ENCODE data around the gene SLC22A23.
"Not testable (repeated sequence)": the region's sequence is repeated elsewhere in the genome, so short reads cannot be mapped to it uniquely, and the experiment has no call there.

The SLC22A23 gene

GRCh38 chr6:3403238-3404173 lies 53.3 kb downstream of the SLC22A23 start:
- no peak for DNase-seq

- DNase-seq: no peak
These were observed 54.3 kb downstream of the SLC22A23 start for GRCh38 chr6:3402310-3403237.

DNA sequence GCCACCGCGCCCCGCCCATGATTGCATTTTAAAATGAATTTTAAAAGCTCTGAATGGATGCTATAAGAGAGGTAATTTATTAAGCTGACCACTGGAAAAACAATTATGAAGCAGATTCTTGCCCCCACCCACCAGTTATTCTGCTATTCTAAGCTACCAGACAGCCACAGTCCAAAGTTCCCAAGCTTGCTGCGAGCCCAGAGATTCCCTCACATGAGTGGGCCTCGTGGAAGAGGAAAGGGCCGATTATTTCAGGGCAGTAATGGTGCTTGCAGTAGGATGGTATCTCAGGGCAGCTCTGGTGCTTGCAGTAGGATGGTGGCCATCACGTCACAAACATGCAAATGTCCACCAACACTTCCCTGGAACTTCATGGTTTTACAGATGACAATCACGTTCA lies 56.7 kb downstream of the SLC22A23 start:
- DNase-seq: no peak

- no peak for DNase-seq
These were observed 57.8 kb downstream of the SLC22A23 start for GRCh38 chr6:3398755-3399696.

DNA sequence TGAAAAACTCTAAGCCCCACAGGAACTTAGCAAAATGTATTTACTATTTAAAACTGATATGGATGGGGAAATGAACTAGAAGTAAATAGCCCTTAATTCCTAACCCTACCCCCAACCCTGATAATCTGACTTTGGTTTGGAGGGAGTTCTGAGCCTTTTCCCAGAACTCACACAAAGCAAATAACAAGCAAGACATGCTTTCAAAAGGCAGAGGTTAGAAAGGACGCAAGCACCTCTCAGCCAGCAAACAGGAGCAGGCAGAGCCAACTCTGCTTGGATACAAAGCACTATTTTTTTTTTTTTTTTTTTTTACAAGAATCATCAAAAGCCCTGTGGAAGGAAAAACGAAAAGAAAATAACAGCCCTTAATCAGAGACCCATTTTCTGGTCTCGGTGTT lies 58.7 kb downstream of the SLC22A23 start:
- DNase-seq: no peak

DNA sequence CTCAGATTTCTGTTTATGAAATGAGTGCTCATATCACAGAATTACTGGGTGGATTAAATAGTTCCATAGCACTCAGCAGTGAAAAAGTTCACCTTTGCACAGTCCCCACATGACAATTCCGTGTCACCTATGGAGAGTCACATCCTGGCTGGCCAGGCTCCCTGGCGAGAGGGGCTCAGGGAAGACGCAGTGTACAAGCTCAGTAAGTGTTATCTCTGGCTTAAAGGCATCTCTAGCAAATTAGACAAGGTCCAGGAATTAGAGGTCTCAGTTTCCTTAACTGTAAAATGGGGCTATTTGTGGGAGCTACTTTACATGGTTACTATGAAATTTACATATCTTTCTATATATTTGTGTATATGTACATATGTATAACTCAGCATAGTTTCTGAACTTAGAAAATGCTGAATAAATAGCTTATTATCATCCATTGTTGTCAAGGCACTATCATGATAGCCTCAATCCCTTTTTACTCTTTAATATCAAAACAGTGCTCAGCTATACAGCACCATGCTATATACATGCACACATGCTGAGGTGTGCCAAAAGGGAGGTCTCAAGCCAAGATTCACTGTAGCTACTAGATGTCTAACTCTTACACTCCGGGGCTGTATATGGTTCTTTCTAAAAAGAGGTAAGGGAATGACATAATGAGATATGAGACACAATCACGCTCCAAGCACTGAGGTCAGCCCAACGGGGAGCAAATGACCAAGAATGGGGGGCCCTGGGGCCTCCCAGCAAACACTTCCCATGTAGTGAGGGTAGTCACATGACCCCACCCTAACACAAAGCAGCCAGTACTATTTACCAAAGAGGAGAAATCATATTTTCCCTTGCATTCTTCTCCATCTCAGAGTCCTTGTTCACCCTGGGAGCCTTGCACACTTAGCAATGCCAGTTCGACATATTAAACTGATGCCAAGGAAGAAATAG lies 59.4 kb downstream of the SLC22A23 start:
- DNase-seq: no peak

DNA sequence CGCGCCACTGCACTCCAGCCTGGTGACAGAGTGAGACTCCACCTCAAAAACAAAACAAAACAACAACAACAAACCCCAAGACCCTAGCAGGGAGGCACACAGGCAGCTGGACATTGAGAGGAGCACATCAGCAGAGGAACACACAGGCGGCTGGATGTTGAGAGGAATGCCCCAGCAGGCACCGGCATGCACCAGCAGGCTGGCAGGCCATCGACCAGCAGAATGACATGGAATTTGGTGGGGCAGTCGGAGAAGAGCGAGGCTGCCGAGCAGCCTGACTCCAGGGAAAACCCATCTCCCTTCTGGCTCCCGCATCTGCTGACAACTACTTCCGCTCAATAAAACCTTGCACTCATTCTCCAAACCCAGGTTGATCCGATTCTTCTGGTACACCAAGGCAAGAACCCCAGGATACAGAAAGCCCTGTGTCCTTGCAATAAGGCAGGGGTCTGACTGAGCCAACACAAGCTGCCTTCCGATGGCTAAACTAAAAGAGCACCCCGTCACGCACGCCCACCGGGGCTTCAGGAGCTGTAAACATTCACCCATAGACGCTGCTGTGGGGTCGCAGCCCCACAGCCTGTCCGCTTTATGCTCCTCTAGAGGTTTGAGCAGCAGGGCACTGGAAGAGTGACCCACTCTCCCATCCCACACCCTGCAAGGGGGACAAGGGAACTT lies 60.2 kb downstream of the SLC22A23 start:
- no peak for DNase-seq

DNA sequence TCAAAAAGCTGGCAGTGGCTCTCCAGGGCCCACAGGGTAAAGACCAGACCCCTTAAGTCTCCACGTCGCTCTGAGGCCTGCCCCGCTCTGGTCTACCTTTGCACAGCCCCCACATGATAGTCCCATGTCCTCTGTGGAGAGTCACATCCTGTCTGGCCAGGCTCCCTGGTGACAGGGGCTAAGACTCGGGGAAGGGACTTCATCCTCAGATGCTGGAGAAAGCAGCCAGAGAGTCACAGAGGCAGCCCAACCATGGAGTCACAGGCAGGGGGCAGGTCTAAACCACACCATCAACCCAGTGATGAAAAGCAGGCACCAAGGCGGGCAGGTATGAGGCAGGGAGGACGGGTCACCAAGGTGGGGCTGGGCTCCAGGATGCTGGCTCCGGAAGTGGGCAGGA lies 62.2 kb downstream of the SLC22A23 start:
- DNase-seq: no peak

DNA sequence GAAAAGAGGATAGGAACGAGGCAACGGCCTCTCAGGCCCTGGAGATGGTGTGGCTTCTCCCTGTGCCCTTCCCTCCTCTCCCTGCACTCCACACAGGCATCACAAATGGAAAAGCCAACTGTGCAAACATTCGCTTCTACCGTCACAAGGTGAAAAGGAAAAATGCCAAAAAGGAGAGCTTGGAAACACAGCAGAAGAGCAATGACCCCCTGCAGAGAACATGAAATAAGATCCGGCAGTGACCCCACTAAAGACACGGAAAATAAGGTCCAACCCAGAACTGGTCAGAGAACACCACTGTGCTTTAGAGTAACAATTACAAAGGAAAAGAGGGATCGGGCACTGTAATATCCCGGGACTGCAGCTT lies 63.0 kb downstream of the SLC22A23 start:
- no peak for DNase-seq

- no peak for DNase-seq
These were observed 63.7 kb downstream of the SLC22A23 start for GRCh38 chr6:3392930-3393835.

DNA sequence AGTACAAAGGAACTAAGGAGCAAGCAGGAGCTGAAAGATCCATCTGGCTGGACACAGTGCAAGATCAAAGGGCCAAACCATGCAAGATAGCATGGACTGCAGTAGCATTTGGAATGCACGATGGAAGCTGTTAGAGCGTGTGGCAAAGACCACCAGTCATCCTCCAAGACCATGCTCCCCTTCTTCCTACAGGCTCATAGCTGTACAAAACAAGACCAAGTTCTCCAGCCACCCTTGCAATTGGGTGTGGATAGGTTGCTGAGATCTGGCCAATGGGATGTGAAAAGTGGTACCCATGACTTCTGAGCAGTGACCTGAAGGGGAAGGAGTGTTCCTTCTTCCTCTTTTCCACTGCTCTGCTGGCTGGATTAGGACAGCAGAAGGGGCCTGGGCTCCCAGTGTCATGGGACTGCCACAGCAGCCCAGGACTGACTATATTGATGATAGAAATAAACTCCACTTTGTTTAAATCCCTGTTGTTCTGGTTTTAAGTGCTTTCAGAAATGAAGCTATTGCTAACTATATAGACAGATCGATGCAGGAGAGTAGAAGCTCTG lies 64.9 kb downstream of the SLC22A23 start:
- DNase-seq: no peak

DNA sequence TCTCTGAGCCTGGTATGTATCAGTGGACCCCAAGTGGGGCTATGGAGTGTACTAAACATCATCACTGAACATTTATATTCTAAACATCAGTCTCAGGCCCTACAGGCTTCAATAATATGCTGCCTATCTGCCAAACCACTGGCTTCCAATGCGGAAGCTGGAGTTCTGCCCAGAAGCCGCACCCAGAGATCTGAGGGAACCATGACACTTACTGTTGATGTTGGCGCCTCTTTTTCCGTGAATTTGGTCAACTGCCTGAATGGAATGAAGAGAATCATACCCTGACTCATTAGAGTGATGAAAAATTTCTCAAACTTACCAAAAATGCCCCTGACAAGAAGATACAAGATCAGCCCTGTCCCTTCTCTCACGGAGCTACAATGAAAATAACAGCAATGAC lies 66.2 kb downstream of the SLC22A23 start:
- DNase-seq: no peak

DNA sequence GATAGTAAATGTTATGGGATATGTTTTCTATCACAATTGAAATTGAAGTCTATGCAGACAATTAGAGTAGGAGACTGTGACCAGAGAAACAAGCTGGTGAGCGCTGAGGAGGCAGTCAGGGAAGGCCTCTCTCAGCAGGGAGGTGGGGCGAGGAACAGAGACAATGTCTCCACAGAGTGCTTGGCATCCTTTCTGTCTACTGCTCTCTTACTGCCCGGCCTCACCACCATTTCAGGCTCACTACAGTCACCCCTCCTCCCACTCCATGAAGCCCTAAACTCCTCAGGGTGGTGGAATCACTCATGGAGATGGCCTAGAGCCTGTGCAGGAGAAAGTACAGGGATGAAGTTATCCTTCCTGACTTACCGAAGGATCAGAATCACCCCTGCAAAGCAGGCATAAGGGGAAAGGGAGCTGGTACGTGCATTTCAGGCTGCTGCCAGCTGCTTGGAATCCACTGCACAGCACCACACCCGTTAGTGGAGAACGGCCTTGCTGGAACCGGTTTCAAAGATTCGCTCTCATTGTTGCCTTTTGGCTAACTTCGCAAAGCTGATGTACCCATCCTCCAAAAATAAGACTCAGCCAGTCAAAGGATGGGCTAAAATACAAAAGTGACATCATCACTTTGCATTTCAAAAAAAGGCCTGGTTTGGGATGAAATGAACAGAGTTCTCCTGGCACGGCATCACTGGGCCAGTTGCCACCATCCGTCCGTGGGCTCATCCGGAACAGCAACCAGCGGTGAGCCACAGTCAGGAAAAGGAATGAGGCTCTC lies 67.3 kb downstream of the SLC22A23 start:
- DNase-seq: no peak

GRCh38 chr6:3388786-3389185 lies 68.1 kb downstream of the SLC22A23 start:
- no peak for DNase-seq

GRCh38 chr6:3386374-3386857 lies 70.4 kb downstream of the SLC22A23 start:
- no peak for DNase-seq

DNA sequence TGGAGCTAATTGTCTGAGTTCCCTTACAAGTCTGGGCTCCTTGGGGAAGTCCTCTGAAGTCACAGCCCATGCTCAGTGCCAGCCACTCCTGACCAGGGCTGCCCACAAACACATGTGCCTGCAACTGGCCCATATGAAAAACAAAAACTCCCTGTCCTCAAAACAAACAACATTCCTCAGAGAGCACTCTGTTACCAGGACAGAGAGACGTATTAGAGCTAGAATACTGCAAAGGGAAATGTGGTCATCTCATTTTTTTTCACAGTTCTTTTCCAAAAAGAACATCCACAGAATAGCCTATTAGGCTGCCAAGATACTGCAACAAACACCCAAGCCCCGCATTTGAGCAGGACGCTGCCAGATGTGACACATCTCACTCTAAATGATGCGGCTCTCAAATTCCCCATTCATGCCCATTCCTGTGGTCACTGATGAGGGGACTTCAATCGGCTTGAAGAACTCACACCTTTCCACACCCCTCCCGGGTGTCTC lies 71.1 kb downstream of the SLC22A23 start:
- DNase-seq: no peak

- DNase-seq: not testable (repeated sequence)
These were observed 71.7 kb downstream of the SLC22A23 start for GRCh38 chr6:3385181-3385580.
